Activated CD4-positive, CD25-positive, alpha-beta regulatory T cell treated with anti-CD3 and anti-CD28 coated beads, Interleukin-2, amount 50 U/mL, for 16 hours (primary cell): ENCODE data around the gene USP54.
"Not testable (repeated sequence)": the region's sequence is repeated elsewhere in the genome, so short reads cannot be mapped to it uniquely, and the experiment has no call there.

Source experiments
- DNase-seq: peaks from one replicate; pipeline ENCODE4 v3.0.0-alpha.2; 2020; ENCODE audit warnings: low read depth, low spot score

Gene USP54

GRCh38 chr10:73590881-73591799, at the start of gene USP54:
TSS of gene USP54 (minus strand) at chr10:73591342. CDS start at chr10:73575658, 15,684 bp downstream.
- no peak for DNase-seq

DNA sequence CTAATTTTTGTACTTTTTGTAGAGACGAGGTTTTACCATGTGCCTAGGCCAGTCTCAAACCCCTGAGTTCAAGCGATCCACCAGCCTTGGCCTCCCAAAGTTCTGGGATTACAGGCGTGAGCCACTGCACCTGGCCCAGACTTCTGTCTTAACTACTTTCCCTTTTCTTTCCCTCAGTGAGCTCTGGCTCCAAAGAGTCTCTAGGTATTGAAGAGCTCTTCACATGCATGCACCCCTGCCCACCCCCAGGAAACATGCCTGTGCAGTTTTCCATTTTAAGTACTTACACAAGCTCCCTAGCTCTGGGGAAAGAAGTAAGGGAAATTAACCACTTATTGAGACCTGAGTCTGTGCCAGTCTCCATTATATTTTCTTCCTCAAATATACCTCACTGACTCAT, 48.1 kb upstream of the USP54 start:
- DNase-seq = no peak

DNA sequence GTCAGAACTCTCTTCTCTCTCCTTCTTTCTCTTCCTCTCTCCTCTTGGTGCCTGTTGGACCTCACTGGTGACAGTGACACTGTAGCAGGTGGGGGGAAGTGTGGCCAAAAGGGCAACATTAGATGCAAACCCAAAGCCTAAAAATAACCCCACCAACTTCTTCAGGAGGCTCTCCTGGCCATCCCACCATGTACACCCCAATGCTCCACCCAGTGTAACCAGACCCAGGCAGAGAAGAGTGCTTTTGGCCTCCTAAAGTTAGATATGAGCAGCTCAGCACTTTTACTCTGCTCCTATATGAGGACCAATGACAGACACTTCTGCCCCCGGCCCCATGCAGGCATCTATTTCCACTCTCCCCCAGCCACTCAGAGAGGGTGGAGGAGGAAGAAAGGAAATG, 44.6 kb upstream of the USP54 start:
- DNase-seq = no peak

GRCh38 chr10:73634421-73634820, 43.3 kb upstream of the USP54 start:
- DNase-seq = no peak

DNA sequence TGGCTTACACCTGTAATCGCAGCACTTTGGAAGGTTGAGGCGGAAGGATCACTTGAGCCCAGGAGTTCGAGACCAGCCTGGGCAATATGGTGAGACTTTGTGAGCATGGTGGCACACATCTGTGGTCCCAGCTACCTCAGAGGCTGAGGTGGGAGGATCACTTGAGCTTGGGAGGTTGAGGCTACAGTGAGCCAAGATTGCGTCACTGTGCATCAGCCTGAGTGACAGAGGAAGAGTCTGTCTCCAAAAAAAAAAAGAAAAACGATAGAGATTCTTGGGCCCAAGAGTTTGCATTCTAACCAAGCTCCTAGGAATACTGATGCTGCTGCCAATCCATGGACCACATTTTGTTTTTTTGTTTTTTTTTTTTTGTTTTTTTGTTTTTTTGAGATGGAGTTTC, 38.0 kb upstream of the USP54 start:
- DNase-seq = no peak

GRCh38 chr10:73628405-73628804, 37.3 kb upstream of the USP54 start:
- no peak for DNase-seq

- no peak for DNase-seq
These were observed 36.2 kb upstream of the USP54 start for GRCh38 chr10:73627300-73627699.

DNA sequence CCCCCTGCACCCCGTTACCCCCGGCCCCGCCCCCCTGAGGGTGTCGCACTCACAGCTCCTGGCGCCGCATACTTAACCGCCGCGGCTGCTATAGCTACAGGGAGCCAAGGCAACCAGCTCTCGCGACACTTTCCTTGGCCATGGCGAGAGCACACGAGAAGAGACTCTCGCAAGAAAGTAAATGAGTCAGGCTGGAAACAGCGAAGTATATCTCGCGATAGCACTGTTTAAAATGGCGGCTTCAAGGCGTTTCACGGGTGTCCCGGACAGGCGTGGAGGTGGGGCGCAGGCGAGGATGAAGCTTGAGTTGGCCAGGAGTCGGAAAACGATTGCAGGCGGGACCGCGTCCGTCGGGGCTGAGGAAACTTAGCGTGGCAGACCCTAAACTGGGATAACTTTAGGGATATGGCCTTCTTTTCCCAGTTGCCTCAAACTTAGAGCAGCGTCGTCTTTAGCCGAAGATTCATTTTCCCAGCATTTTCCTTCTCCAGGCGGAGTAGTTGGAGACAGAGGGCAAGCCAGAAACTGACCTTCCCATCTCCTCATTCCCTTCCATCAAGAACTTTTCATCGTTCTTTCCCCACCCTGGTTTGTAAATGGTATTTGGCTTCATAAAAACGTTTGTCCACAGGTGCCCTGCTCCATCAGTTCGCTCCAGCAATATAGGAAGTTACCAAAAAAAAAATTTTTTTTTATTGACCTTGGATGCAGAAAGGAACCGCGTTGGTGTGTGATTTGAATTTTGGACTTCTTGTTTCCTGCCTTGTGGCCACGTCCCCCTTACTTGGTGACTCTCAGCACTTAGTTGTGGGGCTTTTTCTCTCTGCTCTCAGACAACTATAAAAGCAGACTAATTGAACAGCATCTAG, 35.0 kb upstream of the USP54 start:
- DNase-seq = peak; percentile 87

DNA sequence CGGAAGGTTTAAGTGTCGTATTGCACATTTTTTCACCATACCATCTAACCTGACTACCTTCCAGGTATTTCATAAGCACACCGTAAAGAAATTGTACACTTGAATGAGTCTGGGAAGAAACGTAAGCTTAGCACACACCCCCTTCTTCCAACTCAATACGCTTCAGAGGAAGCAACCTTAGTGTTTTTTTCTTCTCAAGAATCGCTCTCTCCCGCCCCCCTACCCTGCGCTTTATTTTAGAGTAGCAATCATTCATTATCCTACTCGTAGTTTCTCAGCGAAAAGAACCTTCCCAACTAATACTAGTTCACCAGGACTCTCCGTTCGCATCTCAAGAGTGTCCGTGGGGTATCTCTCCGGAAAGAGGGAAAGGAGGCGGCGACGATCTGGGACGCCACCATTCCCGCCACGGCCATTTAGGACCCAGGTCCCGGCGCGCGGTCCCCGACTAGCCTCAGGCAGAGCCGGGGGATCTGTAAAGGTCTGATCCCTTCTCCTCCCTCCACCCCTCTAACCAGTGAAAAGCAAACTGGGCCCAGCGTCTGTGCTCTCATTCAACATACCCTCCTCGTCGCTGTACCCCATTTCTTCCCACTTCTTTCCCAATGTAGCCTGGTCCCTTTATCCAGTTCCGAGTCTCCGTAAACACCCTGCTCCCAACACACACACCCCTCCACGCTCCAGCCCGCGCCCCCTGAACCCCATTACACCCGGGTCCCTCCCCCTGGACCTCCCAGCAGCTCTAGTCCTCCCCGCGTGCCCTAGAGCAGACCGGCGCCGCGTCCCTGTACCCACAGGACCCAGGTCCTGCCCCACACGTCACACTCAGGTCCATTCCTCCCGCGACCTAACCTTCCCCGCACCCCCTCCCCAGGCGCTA, 34.1 kb upstream of the USP54 start:
- DNase-seq = no peak

DNA sequence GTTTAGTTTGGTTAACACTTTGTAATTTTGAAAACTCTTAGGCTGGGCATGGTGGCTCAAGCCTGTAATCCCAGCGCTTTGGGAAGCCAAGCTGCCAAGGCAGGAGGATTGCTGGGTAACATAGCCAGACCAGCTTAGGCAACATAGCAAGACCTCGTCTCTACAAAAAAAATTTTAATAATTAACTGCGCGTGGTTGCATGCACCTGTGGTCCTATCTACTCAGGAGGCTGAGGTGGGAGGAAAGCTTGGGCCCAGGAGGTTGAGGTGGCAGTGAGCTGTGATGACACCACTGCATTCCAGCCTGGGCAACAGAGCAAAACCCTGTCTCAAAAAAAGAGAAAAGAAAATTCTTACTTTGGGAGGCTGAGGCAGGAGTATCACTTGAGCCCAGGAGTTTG, 31.9 kb upstream of the USP54 start:
- no peak for DNase-seq

DNA sequence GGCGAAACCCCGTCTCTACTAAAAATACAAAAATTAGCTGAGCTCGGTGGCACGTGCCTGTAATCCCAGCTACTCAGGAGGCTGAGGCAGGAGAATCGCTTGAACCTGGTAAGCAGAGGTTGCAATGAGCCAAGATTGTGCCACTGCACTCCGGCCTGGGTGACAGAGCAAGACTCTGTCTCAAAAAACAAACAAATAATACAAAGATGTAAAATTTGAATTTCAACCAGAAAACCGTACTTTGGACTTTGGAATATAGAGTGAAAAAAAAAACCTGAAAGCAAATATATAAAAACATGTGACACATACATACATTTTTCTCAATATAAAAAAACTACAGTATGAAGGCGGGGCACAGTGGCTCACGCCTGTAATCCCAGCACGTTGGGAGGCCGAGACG, 29.8 kb upstream of the USP54 start:
- DNase-seq = not testable (repeated sequence)

GRCh38 chr10:73617143-73617542, 26.0 kb upstream of the USP54 start:
- DNase-seq = not testable (repeated sequence)

- DNase-seq = no peak
These were observed 23.6 kb upstream of the USP54 start for GRCh38 chr10:73614720-73615119.

GRCh38 chr10:73609116-73609515, 18.0 kb upstream of the USP54 start:
- no peak for DNase-seq

- no peak for DNase-seq
These were observed 10.4 kb upstream of the USP54 start for GRCh38 chr10:73601486-73601921.

DNA sequence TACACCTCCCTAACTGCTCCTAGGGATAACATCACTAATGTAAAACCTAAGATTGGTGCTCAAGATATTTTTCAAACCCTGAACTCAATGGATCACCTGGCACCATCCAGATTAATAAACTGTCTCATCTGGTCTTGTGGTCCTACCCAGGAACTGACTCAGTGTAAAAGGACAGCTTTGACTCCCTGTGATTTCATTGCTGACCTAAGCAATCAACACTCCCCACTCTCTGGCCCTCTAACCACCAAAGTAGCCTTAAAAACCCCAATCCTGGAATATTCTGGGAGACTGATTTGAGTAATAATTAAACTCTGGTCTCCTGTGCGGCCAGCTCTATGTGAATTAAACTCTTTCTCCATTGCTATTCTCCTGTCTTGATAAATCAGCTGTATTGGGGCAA, 6.2 kb upstream of the USP54 start:
- DNase-seq = no peak

DNA sequence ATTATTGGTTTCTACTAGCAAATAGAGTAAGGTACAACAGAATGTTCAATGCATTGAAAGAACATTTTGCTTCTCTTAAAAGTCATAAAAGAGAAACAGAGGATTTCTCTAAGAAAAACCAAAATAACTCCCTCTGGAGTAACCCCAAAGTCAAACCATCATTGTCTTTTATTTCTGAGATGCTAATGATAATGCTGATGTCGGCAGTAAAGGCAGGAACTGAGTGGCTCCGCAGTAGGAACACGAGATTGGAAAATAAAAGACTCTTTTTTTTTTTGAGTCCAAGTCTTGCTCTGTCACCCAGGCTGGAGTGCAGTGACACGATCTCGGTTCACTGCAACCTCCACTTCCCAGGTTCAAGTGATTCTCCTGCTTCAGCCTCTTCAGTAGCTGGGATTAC, 2.7 kb upstream of the USP54 start:
- no peak for DNase-seq

- no peak for DNase-seq
These were observed 2.0 kb upstream of the USP54 start for GRCh38 chr10:73593110-73593509.

- DNase-seq = no peak
These were observed 975 bp upstream of the USP54 start for GRCh38 chr10:73591935-73592699.

DNA sequence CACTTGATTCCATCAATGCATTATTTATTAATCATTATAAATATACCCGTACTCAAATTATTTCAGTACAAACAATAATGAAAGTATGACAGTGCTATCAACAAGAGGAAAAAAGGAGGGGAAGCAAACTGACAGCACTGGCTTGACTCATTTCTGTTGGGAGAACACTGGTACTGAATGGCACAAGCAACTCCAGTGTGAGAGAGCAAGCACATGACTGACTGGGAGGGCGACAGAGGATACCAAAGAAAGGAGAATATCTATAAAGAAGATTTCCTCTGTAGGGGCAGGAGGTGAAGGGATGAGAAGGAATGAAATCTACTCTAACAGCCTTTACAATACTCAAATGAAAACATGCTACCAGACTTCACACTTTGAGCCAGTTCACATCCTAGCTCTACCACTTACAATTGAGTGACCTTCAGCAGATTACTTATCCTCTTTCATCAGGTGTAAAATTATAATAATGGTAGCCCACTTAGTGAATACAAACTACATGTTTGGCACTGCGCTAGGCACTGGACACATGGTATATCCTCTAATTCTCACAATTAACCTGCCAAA, 1.5 kb downstream of the USP54 start:
- DNase-seq = no peak
